ENCODE results near the gene IL11. TPM values are rescaled to one million over a fixed set of nuclear protein-coding genes. Genes with fewer than 3 reads are reported as not detected.
"Not testable (repeated sequence)": the region's sequence is repeated elsewhere in the genome, so short reads cannot be mapped to it uniquely, and the experiment has no call there.

The IL11 gene
- total RNA-seq, 1 experiment from 2014 or later: 0.41 TPM

DNA sequence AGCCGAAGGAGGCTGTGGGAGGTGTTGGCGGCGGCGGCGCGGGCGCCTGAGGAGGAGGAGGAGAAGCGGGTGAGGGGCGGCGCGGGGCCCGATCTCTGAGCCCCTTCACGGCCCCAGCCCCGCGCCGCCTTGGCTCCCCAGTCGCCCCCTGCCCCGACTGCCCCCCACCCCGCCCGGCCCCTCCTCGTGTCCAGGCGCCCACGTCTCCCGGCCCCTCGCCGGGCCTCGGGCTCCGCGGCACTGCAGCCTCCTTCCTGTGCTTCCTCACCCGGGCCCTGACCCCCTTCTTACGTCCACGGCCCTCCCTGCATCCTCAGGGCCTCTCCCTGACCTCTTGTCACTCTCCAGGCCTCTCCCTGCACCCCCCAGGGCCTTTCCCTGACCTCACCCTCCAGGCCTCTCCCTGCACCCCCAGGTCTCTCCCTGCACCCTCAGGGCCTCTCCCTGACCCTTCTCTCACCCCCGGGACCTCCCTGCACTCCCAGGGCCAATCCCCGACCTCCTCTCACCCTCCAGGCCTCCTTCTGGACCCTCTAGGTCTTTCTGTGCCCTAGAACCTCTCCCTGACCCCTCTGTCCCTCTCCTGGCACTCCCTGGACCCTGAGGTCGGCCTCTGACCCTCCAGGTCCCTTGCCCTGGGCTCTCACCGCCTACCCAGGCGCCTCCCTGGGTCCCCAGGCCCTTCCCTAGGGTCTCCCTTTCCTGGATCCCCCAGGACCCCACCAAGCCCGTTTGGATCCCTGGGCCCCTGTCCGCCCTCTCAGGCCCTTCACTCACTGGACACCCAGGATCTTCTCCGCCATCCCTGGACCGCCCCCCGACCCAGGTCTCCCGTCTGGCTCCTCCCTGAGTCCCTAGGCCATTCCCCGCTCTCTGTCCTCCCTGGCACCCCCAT, 30.1 kb downstream of the IL11 start:
- Histone ChIP-seq H3K27ac (ENCODE audit: low read length) (peak overlapping the region; percentile 73), H3K9ac (ENCODE audit: low read length) (peak overlapping the region; percentile 100), H3K4me3 (ENCODE audit: low read length) (peak overlapping the region; percentile 100), H3K27me3 (ENCODE audit: low read length) (no peaks in the 10 kb centered on the region), H3K4me1 (ENCODE audit: low read length) (peaks cover 24% of the 10 kb centered on the region), H3K9me3 (ENCODE audit: low read length) (no peaks in the 10 kb centered on the region), H3K4me2 (ENCODE audit: low read depth, low read length, poor library complexity, severe bottlenecking) (peak overlapping the region; percentile 100), H3K9me2 (replicated peaks; ENCODE audit: insufficient read depth, low read length) (no peaks in the 10 kb centered on the region), H3K36me3 (ENCODE audit: insufficient read depth, low read length) (no peaks in the 10 kb centered on the region), H4K20me1 (ENCODE audit: insufficient read depth, low read depth, low read length) (0 out of 2 replicates have a peak, but pooled peaks cover 13% of the 10 kb centered on the region), H2AFZ (ENCODE audit: low read length) (no peak overlapping the region), H3K79me2 (ENCODE audit: low read length) (peaks cover 17% of the 10 kb centered on the region)
- DNase-seq: peak; percentile 63

DNA sequence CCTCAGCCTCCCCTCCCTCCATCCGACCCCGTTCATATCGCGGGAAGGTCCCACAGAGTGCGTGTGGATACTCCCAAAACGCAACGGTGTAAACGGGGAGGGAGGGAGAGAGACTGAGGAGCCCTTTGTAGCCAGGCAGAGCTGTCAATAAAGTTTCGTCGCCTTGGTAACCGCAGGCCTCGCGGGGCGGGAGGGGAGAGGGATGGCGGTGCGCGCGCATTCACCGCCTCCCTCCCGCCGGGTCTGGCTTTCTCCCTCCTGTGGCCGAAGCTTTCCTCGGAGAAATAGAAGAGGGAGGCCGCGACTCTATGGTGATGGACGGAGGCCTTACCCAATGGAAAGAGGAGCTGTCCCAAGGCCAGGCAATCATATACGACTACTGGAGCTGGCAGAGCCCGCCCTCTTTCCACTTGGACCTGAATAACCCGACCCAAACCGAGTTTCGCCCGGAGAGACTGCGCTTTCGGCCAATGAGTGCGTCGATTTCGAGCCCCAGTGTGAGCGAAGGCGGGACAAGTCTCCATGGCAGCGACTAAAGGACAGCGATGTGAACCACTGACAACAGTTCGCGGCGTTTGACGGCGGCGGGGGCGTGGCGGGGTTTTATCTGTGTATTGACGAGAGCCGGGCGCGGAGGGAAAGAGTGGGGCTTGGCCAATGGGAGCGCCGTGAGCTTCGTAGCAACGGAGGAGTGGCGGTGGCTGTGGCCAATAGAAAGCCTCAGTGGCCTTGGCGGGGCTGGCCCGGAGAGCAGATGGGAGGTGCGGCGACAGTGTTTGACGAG, 31.0 kb downstream of the IL11 start, which contains the start of gene KMT5C:
Gene KMT5C (plus strand): TSS at position 772 of the 784 bp plus-strand sequence. CDS start 2,061 bp downstream, outside the sequence.
- Histone ChIP-seq H3K36me3 (ENCODE audit: insufficient read depth, low read length) (no peaks in the 10 kb centered on the region), H3K27ac (ENCODE audit: low read length) (peak within 1 kb of the TSS; percentile 73), H3K9me3 (ENCODE audit: low read length) (no peaks in the 10 kb centered on the region), H3K79me2 (ENCODE audit: low read length) (peaks cover 17% of the 10 kb centered on the region), H4K20me1 (ENCODE audit: insufficient read depth, low read depth, low read length) (0 out of 2 replicates have a peak, but pooled peaks cover 13% of the 10 kb centered on the region), H3K4me3 (ENCODE audit: low read length) (peak within 1 kb of the TSS; percentile 100), H3K27me3 (ENCODE audit: low read length) (no peaks in the 10 kb centered on the region), H2AFZ (ENCODE audit: low read length) (peak within 1 kb of the TSS; percentile 97), H3K4me1 (ENCODE audit: low read length) (peaks cover 24% of the 10 kb centered on the region), H3K4me2 (ENCODE audit: low read depth, low read length, poor library complexity, severe bottlenecking) (peak within 1 kb of the TSS; percentile 100), H3K9ac (ENCODE audit: low read length) (peak within 1 kb of the TSS; percentile 100), H3K9me2 (replicated peaks; ENCODE audit: insufficient read depth, low read length) (no peaks in the 10 kb centered on the region)
- DNase-seq: peak; percentile 100

DNA sequence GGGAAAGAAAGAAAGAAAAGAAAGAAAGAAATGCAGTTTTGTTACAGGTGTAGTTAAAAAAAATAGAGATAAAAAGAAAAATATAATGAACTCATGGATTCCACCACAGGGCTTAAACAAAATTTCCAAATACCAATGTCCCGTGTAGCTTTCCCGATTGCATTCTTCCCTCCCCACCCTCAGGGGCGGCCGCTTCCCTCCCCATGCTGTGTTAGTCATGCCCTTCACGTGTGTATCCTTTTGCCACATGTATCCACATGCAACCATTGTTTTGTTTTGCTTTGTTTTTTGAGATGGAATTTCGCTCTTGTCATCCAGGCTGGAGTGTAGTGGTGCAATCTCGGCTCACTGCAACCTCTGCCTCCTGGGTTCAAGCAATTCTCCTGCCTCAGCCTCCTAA, 34.2 kb downstream of the IL11 start:
- Histone ChIP-seq H3K36me3 (ENCODE audit: insufficient read depth, low read length) (no peaks in the 10 kb centered on the region), H3K9ac (ENCODE audit: low read length) (no peak overlapping the region), H3K4me1 (ENCODE audit: low read length) (peaks cover 15% of the 10 kb centered on the region), H3K27me3 (ENCODE audit: low read length) (no peaks in the 10 kb centered on the region), H3K27ac (ENCODE audit: low read length) (no peak overlapping the region), H3K4me2 (ENCODE audit: low read depth, low read length, poor library complexity, severe bottlenecking) (no peak overlapping the region), H3K9me3 (ENCODE audit: low read length) (no peaks in the 10 kb centered on the region), H3K9me2 (replicated peaks; ENCODE audit: insufficient read depth, low read length) (no peaks in the 10 kb centered on the region), H3K79me2 (ENCODE audit: low read length) (peaks cover 10% of the 10 kb centered on the region), H4K20me1 (ENCODE audit: insufficient read depth, low read depth, low read length) (no peaks in the 10 kb centered on the region), H3K4me3 (ENCODE audit: low read length) (no peak overlapping the region), H2AFZ (ENCODE audit: low read length) (no peak overlapping the region)
- DNase-seq: no peak

GRCh38 chr19:55333870-55334269, 36.4 kb downstream of the IL11 start:
- no peaks in the 10 kb centered on the region for H4K20me1 ChIP-seq (ENCODE audit: insufficient read depth, low read depth, low read length)
- no peaks in the 10 kb centered on the region for H3K9me2 ChIP-seq (replicated peaks; ENCODE audit: insufficient read depth, low read length)
- peaks cover 8% of the 10 kb centered on the region for H3K4me1 ChIP-seq (ENCODE audit: low read length)
- no peaks in the 10 kb centered on the region for H3K36me3 ChIP-seq (ENCODE audit: insufficient read depth, low read length)
- no peak overlapping the region for H3K4me2 ChIP-seq (ENCODE audit: low read depth, low read length, poor library complexity, severe bottlenecking)
- no peak overlapping the region for H3K4me3 ChIP-seq (ENCODE audit: low read length)
- no peak overlapping the region for H3K9ac ChIP-seq (ENCODE audit: low read length)
- H3K9me3 ChIP-seq (ENCODE audit: low read length): no peaks in the 10 kb centered on the region
- DNase-seq: no peak
- H3K27me3 ChIP-seq (ENCODE audit: low read length): no peaks in the 10 kb centered on the region
- H2AFZ ChIP-seq (ENCODE audit: low read length): no peak overlapping the region
- H3K79me2 ChIP-seq (ENCODE audit: low read length): no peaks in the 10 kb centered on the region
- H3K27ac ChIP-seq (ENCODE audit: low read length): no peak overlapping the region

GRCh38 chr19:55329791-55330190, 40.5 kb downstream of the IL11 start:
- H3K9me2 ChIP-seq (replicated peaks; ENCODE audit: insufficient read depth, low read length); H3K27me3 ChIP-seq (ENCODE audit: low read length); H3K4me3 ChIP-seq (ENCODE audit: low read length); DNase-seq; H3K27ac ChIP-seq (ENCODE audit: low read length); H3K9me3 ChIP-seq (ENCODE audit: low read length); H3K9ac ChIP-seq (ENCODE audit: low read length); H3K4me1 ChIP-seq (ENCODE audit: low read length); H2AFZ ChIP-seq (ENCODE audit: low read length); H4K20me1 ChIP-seq (ENCODE audit: insufficient read depth, low read depth, low read length); H3K4me2 ChIP-seq (ENCODE audit: low read depth, low read length, poor library complexity, severe bottlenecking); H3K79me2 ChIP-seq (ENCODE audit: low read length); H3K36me3 ChIP-seq (ENCODE audit: insufficient read depth, low read length): not testable (repeated sequence)

GRCh38 chr19:55328774-55329318, 41.4 kb downstream of the IL11 start:
- not testable (repeated sequence) for H3K9ac ChIP-seq (ENCODE audit: low read length); H3K9me3 ChIP-seq (ENCODE audit: low read length); H3K4me2 ChIP-seq (ENCODE audit: low read depth, low read length, poor library complexity, severe bottlenecking); H3K79me2 ChIP-seq (ENCODE audit: low read length); H3K4me3 ChIP-seq (ENCODE audit: low read length); H4K20me1 ChIP-seq (ENCODE audit: insufficient read depth, low read depth, low read length); H3K9me2 ChIP-seq (replicated peaks; ENCODE audit: insufficient read depth, low read length); H3K4me1 ChIP-seq (ENCODE audit: low read length); DNase-seq; H2AFZ ChIP-seq (ENCODE audit: low read length); H3K36me3 ChIP-seq (ENCODE audit: insufficient read depth, low read length); H3K27me3 ChIP-seq (ENCODE audit: low read length); H3K27ac ChIP-seq (ENCODE audit: low read length)

- Histone ChIP-seq H3K27me3 (ENCODE audit: low read length) (no peaks in the 10 kb centered on the region), H3K27ac (ENCODE audit: low read length) (no peak within 1 kb of the TSS), H2AFZ (ENCODE audit: low read length) (no peak within 1 kb of the TSS; the same call in 1 of the 2 replicates), H3K4me2 (ENCODE audit: low read depth, low read length, poor library complexity, severe bottlenecking) (no peak within 1 kb of the TSS), H3K9me3 (ENCODE audit: low read length) (no peaks in the 10 kb centered on the region), H3K36me3 (ENCODE audit: insufficient read depth, low read length) (no peaks in the 10 kb centered on the region), H3K79me2 (ENCODE audit: low read length) (no peaks in the 10 kb centered on the region), H3K9me2 (replicated peaks; ENCODE audit: insufficient read depth, low read length) (no peaks in the 10 kb centered on the region), H4K20me1 (ENCODE audit: insufficient read depth, low read depth, low read length) (no peaks in the 10 kb centered on the region), H3K9ac (ENCODE audit: low read length) (no peak within 1 kb of the TSS), H3K4me1 (ENCODE audit: low read length) (peaks cover 6% of the 10 kb centered on the region), H3K4me3 (ENCODE audit: low read length) (no peak within 1 kb of the TSS)
- DNase-seq: no peak
Measured at GRCh38 chr19:55325172-55325571, 45.1 kb downstream of the IL11 start, which contains the start of gene TMEM150B. Gene TMEM150B, minus strand, starts transcription at chr19:55325341. Its CDS starts 4,305 bp downstream, at chr19:55321036.

- Histone ChIP-seq H3K9me3 (ENCODE audit: low read length) (no peaks in the 10 kb centered on the region), H3K9me2 (replicated peaks; ENCODE audit: insufficient read depth, low read length) (no peaks in the 10 kb centered on the region), H3K4me1 (ENCODE audit: low read length) (peaks cover 6% of the 10 kb centered on the region), H3K27ac (ENCODE audit: low read length) (no peak overlapping the region), H4K20me1 (ENCODE audit: insufficient read depth, low read depth, low read length) (no peaks in the 10 kb centered on the region), H3K9ac (ENCODE audit: low read length) (no peak overlapping the region), H3K4me3 (ENCODE audit: low read length) (no peak overlapping the region), H3K79me2 (ENCODE audit: low read length) (no peaks in the 10 kb centered on the region), H3K27me3 (ENCODE audit: low read length) (no peaks in the 10 kb centered on the region), H3K36me3 (ENCODE audit: insufficient read depth, low read length) (no peaks in the 10 kb centered on the region), H3K4me2 (ENCODE audit: low read depth, low read length, poor library complexity, severe bottlenecking) (no peak overlapping the region), H2AFZ (ENCODE audit: low read length) (no peak overlapping the region; the same call in 1 of the 2 replicates)
- DNase-seq: no peak
Measured at GRCh38 chr19:55324662-55325061, 45.6 kb downstream of the IL11 start.
